HG03060 (cell line): ENCODE measurements around the gene ABCB9.
"Not testable (repeated sequence)": the region's sequence is repeated elsewhere in the genome, so short reads cannot be mapped to it uniquely, and the experiment has no call there.

Source experiments
- ATAC-seq: cut with Tn5 transposase; IDR thresholded peaks from one replicate; pipeline ENCODE4 v1.9.1; 2021; ENCODE audit warnings: low read depth, moderate number of reproducible peaks; ENCODE audit not compliant: unreplicated experiment

ABCB9 gene

DNA sequence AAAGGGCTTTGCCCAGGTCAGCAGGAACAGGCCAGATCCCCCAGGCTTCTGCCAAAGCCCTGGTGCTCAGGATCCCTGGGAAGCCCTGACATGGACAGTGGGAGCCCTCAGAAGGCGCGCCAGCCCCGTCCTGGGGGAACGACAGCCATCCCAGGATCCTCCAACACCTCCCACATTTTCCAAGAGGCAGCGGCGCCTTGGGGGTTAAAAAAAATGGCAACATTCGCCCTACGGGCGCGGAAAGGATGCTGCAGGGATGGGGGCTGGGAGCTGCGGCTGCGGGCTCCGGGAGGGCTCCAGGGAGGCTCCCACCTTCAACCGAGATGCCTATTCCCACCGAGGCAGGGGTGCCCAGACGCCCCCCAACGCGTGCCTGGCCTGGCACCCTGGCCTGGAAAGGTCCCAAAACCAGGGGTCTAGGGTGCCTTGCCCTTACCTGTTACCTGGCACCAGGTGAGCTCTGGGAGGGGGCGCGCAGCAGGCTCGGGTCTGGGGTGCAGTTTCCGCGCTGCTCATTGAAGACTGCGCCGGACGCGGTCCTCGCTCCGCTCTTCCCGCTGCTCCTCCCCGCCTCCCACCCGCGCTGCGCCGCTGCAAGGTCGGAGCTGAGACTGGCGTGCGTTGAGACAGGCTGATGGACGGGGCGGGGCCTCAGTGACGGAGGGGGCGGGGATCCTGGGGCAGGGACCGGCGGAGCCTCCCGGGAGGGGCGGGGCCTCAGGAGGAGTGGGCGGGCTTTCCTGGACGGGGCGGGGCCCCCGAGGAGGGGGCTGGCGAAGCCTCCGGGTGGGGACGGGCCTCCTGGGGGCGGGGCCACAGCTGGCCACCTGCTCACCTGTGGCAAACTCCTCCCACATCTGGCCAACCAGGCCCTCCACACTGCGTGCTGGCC lies at the start of gene ABCB9:
ABCB9 (minus strand) TSS at position 613 of the 892 bp plus-strand sequence. CDS start 6,228 bp downstream, outside the sequence.
- ATAC-seq: no peak

- ATAC-seq: not testable (repeated sequence)
Measured at GRCh38 chr12:123014473-123014872, 48.2 kb upstream of the ABCB9 start.

DNA sequence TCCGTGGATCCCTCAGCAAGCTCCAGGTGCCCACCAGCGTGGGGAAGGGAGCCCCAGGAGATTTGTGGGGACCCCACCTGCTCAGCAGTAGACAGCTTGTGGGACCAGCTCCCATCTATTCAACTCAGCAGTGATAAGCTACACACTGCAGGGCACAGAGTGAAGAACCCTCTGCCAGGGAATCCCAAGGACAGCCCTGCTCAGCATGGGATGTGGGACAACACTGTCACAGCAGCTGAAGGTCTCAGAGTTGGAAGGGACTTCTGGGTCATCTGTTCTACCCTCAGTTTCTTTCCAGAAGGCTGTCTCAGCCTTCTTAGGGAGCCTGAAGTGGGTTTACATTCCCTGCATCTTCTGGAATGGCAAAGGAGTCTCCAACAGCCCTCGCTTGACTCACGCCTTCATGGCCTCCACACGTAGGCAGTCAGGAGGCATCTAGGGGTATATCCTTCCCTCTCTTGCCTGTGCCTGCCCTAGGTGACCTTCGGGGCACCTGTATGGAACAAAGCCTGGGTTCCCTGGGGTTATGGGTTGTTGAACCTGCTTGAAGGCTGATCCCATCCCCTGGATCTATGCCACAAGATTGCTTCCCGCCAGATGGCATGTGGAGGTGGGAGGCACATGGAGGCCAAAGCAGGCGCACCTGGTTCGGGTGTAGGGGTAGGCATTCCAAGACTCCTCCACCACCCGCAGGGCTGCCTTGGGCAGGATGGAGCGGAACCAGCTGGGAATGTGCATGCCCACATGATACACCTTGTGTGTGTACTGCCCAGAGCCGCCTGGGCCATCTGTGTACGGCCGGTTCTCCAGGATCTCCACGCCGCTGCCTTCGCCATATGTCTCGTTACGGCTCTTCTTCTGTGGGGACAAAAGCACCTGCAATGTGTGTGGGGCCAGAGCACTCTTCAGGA lies 47.2 kb upstream of the ABCB9 start:
- no peak for ATAC-seq

DNA sequence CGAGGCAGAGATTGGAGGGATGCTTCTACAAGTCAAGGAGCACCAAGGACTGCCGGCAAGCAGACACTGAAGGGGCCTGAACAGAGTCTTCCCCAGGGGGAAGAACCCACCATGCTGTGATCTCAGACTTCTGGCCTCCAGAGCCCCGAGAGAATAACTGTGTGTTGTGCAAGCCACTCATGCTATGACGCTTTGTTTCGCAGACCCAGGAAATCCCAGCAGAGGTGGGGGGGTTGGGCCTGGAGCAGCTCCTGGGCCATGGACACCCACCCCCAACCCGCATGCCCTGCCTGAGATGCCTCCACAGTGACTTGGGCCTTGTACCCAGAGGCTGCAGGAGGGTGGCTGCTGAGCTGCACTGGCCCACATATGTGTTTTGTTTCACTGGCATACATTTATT lies 45.4 kb upstream of the ABCB9 start:
- ATAC-seq: no peak

DNA sequence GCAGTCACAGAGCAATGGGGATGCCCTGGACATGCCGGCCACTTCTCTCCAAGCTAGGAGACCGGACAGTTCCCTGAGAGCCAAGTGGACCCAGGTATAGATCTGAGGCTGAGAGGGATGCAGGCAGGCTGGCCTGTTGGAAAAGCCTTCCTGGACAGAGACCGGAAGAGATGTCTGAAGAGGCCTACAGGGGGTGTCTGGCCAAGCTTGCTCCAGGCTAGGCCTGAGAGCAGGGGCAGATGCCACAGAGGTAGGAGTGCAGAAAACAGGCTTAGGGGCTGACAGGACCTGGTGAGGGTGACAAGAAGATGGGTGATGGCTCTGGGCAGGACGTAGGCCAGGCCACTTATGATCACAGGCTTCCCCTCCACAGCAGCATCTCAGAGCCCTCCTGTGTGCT lies 44.4 kb upstream of the ABCB9 start:
- ATAC-seq: no peak

DNA sequence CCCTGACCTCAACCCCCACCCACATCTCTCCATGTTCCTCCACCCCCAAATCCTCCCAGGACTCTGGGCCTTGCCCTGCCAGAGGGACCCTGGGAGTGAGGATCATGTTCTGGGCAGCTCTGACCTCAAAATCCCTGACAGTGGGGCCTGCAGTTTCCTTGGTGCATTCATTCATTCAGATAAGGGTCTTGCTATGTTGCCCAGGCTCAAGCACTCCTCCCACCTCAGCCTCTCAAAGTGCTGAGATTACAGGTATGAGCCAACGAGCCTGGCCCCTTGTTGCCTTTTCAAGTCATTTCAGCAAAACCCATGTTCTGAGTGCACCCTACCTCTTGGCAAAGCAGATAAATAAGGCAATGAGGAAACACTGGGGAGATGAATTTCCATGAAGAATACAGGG lies 43.8 kb upstream of the ABCB9 start:
- no peak for ATAC-seq

GRCh38 chr12:123006977-123007376 lies 40.7 kb upstream of the ABCB9 start:
- ATAC-seq: no peak

DNA sequence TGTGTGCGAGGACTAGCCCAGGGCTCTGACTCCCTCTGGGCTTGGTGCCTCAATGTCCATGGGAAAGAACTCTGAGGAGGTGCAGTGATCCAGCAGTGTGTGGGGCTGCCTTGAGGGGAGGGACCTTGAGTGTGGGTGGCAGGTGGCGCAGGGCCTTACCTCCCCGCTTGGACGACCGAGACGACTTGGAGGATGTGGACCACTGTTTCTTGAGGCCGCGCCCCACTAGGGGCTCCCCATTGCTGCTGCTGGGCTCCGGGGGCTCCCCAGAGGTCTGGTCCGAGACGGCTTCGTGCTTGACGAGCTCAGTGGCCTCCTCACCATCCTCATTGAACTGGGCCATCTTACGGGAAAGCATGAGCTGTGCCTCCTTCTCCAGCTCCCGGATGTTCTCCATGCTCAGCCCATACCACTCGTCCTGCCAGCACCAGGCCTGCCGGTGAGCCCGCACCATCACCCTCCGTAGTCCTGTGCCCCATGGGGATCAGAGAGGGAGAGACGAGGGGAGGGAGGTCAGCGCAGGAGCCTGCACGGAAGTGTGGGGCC lies 38.9 kb upstream of the ABCB9 start:
- ATAC-seq: no peak

- ATAC-seq: no peak
Measured at GRCh38 chr12:123004287-123004686, 38.0 kb upstream of the ABCB9 start.

DNA sequence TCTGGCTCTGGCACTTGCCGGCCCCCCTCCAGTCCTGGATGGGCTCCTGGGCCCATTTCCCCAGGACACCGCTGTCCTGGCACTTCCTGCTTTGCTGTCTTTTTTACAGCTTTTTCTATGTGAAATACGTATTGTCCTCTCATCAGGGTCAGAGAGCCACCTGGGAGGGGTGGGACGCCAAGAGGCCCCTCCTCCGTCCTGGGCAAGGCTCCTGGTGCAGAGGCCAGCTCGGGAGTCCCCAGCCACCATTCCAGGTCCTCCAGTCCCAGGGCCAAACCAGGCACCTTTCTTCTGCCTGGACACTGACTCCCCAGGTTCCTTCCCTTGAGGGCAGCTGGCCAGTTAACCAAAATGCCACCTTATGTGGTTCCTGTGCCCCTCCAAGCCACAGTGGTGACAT lies 37.0 kb upstream of the ABCB9 start:
- ATAC-seq: no peak

DNA sequence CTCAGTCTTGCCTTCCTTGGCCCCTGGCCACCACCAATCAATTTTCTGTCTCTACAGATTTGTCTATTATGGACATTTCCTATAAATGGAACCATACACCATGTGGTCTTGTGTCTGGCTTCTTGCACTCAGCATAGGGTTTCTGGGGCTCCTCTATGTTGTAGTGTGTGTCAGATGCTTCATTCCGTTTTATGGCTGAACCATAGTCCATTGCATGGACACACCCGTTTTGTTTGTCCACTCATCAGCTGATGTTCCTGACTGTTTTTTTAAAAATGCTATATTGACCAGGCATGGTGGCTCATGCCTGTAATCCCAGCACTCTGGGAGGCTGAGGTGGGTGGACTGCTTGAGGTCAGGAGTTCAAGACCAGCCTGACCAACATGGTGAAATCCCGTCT lies 35.2 kb upstream of the ABCB9 start:
- no peak for ATAC-seq

- no peak for ATAC-seq
Measured at GRCh38 chr12:123000578-123000977, 34.3 kb upstream of the ABCB9 start.

DNA sequence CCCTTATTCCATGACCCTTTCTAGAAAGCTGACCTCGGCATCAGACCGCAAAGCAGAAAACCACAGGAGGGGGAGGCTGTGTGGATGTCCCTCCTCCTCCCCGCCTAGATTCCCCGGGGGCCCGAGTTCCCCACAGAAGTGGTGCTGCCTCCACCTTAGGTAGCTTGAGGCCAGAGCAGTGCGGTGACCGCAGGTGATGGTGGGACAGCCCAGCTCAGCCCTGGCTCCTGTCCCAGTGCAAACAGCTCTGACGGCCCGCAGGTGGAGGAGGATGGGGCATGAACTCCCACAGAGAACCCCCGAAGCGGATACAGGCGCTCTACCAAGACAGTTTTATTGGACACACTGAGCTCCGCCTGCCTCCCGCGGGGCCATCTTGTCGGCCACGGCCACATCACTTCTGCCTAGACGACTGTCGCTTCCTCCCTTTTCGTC lies 33.7 kb upstream of the ABCB9 start:
- ATAC-seq: no peak

DNA sequence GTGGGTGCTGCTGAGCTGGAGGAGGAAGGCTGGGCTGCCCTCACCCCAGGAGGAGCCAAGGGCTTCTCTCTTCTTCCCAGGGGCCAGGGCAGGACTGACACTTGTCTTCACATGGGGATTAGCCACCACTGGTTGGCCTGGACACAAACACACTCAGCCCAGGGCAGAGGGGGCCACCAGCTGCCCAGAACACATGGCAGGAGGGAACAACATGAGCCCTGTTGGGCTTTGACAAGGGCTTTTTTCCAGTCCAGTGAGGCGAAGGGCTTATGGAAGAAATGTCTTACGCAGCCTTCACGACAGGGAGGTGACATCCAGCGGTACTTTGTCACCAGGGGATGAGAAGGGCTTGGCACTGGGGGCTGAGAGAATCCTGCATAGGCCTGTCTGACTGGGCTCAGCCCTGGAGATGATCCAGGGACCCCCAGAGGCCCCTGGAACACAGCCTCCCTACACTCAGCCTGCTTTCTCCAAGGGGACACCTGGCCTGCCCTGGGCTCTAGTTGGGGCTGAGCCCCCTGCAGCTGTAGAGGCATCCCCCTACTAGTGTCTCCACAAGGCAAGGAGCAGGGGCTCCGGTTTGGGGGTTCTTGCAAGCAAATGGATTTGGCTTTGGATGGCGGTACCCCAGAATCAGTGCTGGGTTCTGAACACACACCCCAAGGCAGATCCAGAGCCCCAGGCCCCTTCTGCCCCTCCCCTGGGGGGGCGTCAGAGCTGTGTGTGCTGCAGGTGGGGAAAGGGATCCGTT lies 33.1 kb upstream of the ABCB9 start:
- ATAC-seq: no peak

DNA sequence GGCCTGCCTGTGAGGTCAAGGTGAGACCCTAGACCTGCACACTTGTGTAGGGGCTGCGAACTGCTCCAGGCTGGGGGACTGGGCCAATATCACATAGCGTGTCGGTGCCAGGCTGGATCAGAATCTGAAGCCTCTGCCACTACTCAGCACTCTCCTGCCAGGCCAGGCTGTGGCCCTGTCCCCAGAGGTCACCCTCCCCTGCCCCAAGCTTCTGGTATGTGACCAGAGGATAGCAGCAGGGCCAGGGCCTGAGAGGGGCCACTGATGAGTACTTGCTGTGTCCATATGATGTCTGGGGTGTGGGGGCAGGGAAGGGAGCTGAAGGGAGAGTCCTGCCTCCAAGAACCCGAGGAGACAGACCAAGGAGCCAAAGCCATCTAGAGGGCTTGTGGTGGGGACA lies 32.1 kb upstream of the ABCB9 start:
- no peak for ATAC-seq

DNA sequence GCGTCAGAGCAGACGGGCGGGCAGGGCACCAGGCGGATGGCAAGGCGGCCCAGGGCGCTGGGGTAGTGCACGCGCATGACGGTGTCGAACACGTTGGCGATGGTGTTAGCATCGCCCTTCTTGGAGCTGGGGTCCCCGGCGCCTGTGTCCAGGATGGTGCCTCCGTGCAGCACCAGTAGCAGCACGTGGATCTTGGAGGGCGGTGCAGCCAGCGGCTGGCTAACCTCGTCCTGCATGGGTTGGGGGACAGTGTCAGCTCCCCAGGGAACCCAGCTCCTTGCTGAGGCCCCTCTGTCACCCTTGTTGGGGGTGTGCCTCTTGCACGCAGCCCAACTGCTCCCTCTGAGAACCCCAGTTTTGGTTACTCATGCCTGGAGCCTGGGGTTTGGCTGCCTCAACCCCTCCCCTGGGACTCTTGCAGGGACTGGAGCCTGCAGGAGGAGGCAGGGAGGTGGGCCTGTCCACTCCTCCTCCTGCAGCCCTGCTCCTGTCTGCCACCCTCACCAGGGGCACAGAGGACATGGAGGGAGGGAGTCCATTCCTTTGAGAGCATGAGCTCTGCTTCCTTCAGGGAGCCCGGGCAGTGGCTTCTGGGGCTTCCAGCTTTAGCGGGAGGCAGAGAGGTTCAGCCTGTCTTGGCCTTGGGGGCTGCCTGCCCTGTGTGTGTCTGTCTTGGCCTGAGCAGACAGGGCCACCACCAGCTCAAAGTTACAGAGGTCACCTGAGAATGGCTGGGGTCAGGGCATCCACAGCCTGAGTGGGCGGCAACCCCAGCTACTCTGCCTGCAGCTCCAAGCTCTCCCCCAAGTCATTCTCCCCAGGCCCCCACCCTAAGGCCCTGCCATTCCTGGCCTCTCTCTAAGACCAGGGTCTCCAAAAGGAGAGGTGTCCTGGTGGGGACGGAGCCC lies 31.3 kb upstream of the ABCB9 start:
- ATAC-seq: no peak

DNA sequence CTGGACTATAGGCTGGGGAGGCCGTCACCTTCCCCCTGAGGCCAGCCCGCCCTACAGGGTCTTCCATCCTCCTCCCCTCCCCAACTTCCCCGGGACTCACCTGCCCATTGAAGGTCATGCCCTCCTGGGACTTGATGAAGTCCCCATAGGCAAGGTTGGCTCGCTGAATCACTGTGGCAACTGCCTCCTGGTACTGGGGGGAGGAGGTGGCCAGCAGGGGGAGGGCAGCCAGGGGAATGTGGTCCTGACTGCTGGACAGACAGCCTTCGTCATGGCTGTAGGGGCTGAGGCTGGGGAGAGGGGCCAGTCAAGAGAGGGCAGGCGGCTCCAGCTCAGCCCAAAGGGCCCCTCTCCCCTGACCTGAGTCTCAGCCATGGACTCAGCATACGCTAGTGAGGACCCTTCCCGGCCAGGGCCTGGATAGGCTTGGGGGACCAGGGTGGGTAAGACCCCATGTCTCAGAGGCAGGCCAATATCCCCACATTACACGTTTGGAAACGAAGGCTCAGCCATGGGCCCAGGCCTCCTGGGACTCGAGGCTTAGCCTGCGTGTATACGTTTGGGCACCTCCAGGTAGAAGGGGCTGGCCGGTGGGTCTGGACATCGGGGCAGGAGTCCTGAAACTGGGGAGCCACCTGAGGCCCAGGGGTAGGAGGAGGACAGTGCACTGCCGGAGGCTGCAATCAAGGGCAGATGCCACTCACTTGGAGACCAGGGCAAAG lies 30.5 kb upstream of the ABCB9 start:
- no peak for ATAC-seq

DNA sequence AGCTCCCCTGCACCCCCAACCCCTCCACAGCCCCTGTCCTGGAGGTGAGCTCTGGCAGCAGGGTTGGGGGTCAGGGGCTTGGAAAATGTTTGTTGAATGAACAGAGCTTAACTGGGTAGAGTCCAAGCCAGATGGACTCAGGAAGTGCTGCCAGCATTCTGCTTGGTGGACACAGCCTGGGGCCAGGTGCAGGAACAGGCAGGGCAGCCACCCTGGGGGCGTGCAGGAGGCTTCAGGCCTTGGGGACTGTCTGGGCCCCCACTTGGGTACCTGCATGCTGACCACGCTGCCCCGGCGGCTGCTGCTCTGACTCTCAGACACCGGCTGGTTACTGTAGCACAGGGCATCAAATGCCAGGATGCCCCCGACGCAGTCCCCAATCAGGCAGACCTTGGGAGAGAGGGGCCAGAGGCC lies 29.9 kb upstream of the ABCB9 start:
- no peak for ATAC-seq
